GM12891 (cell line): ENCODE results near the gene PROSER3.

Experiments
- POLR2AphosphoS5 ChIP-seq: IDR thresholded peaks from 2 replicates; pipeline ENCODE4 v1.6.1; 2011; ENCODE audit warnings: low read depth, low read length, control low read depth
- SPI1 ChIP-seq: IDR thresholded peaks from 2 replicates; pipeline ENCODE4 v1.6.1; 2011; ENCODE audit warnings: low read depth, low read length, control low read depth

- 0 out of 2 replicates have a peak, but pooled peaks have one; percentile 7 for TF ChIP-seq POLR2AphosphoS5
- no peak for TF ChIP-seq SPI1
Observed at GRCh38 chr19:35739275-35740107, 18.5 kb upstream of the PROSER3 start.
